Umbilical cord (tissue), 2 donors: ENCODE measurements around the gene EDARADD. TPM values are rescaled to one million over a fixed set of nuclear protein-coding genes. Genes with fewer than 3 reads are reported as not detected.
"Not testable (repeated sequence)": the region's sequence is repeated elsewhere in the genome, so short reads cannot be mapped to it uniquely, and the experiment has no call there.

Source experiments
- DNase-seq: peaks from one replicate; pipeline ENCODE4 v3.0.0-alpha.2; 2015; ENCODE audit warnings: low spot score
- total RNA-seq: library from RNA; depleted of rRNA; stranded (reverse); fragments of >200 nt; gene quantifications from one replicate; pipeline ENCODE4 v1.2.3, GENCODE V29; 2014; ENCODE audit warnings: low replicate concordance; ENCODE audit not compliant: insufficient read depth

EDARADD gene
- total RNA-seq: 5.3 TPM

DNA sequence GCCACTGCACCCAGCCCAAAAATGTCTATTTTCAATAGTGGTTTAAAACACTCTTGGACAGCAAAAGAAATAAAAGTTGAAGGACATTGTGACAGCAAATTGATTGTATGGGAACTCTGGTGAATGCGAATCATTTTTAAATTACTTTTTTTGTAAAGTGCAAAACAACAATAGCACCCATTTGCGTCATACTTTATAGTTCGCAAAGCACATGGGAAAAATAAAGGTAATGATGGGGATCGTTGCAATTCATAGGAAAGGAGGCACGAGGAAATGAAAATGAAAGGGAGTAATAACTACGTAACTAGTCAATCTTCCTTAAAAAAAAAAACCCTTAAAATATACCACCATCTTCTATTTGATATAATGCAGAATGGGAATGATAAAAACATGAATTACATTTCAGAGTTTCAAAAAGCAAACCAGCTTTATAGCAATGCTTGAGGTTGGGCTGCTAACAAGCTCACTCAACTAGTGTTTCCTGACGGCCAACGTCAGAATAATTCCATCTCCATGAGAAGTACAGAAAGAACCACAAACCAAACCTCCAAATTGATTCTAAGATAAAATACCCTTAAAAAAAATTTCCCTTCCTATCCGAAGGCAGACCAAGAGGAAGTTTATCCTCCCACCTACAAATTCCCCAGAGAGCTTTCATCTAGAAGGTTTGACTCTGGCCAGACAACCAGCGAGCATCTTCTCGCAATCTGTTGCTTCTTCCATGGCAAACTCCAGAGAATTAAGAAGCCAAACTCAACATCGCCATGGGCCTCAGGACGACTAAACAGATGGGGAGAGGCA lies at the start of gene EDARADD:
Gene EDARADD, plus strand, starts transcription at position 606 of the 801 bp plus-strand sequence. Its CDS starts 159 bp downstream, at position 765.
- DNase-seq: no peak

DNA sequence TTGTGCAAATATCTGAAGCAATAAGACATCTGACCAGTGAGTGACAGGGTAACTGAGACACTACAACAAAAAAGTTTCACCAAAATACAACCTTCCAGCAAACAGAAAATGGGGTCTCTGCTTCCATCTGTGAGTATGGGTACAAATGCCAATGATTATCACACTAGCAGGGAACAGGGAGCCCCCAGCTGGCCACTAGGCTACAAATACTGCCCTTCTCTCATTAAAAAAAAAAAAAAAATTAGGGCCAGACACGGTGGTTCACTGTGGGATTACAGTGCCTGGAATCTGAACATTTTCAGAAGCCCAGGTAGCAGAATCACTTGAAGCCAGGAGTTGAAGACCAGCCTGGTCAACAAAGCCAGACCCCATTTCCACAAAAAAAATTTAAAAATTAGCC lies 48.4 kb upstream of the EDARADD start:
- no peak for DNase-seq

- DNase-seq: no peak
These were observed 46.0 kb upstream of the EDARADD start for GRCh38 chr1:236348071-236348470.

- peak; percentile 19 for DNase-seq
These were observed 43.8 kb upstream of the EDARADD start for GRCh38 chr1:236350308-236350707.

DNA sequence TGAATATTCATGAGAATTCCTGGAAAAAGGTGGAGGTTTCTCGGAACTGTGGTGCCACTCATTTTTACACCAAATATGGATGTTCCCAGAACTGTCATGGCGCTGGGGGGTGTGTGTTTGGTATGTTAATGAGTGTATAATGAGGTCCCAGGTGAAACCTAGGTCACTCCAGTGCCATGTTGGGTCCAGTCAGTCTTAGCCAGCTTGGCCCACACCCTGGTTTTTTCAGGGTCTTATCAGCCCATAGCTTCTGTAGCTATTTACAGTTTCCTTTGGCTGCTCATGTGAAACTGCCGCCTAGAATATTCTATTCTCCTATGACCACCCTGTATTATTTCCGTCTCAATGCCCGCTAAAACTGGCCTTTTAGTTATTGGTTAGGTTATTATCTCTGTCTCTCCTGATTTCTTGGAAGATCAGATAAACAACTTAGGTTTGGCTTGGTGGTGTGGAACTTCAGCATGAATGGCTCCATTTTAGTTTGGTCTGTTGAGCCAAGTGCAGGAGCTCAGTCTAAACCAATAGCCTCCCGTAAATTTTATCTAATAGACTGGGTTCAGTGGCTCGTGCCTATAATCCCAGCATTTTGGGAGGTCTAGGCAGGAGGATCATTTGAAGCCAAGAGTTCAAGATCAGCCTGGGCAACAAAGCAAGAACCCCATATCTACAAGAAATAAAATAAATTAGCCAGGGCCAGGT lies 42.1 kb upstream of the EDARADD start:
- DNase-seq: no peak

DNA sequence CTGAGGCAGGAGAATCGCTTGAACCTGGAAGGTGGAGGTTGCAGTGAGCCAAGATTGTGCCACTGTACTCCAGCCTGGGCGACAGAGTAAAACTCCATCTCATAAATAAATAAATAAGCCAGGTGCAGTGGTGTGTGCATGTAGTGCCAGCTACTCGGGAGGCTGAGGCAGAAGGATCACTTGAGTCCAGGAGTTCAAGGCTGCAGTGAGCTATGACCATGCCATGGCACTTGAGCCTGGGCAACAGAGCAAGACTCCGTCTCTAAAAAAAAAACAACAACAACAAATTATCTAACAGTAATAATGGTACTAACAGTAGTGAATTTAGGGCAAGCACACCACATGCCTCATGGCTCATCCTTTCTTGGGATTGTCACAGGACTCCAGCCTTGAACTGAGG lies 41.3 kb upstream of the EDARADD start:
- not testable (repeated sequence) for DNase-seq

DNA sequence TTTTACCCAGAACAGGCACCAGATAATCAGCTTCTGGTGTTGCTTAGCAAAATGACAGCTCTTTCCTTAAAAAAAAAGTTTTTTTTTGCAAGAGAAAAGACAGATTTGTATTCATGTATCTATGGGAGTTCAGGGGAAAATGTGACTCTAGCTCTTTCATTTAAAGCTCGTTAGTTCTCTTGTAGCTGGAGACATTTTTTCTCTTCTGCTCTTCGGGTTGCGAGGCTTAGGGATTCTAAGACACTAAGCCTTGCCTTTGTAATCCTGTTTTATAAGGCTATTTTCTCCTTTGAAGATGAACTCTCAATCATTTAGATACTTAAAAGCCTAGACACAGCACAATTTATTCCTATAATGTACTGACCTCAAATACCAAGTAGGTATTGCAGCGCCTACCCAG lies 40.3 kb upstream of the EDARADD start:
- peak; percentile 82 for DNase-seq

DNA sequence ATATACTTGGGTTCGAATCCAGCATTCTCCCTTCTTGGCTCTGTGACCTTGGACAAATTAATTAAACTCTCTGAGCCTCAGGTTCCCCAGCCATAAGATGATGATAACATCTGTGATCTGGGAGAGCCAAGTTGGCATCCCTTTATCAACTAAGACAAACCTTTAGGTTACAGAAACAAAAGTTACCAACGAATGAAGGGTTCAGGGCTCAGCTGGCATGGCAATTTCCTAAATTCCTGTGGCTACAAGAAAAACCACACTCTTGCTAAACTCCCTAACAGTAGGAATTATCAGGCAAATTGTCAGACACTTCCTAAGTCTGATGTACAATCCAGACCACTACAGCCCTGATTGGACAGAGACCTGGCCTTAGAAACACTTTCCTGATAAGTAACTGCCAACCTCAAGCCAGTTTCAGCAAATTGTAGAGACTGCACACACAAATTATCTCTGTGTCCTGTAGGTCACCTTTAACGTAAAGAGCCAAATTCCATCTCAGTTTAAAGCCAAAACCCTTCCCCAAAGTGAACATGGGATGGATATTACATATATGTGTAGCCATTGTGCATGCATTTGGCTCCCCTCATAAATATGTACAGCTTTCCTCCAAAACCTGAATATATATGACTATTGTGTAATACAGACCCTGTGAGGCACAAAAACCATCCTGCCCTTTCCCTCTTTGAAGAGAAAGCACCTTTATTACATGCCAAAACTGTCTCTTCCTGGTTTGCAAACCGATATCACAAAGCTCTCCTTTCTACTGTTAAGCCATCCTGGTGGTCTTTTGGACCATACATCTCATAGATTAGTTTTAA lies 39.5 kb upstream of the EDARADD start:
- peak; percentile 65 for DNase-seq

DNA sequence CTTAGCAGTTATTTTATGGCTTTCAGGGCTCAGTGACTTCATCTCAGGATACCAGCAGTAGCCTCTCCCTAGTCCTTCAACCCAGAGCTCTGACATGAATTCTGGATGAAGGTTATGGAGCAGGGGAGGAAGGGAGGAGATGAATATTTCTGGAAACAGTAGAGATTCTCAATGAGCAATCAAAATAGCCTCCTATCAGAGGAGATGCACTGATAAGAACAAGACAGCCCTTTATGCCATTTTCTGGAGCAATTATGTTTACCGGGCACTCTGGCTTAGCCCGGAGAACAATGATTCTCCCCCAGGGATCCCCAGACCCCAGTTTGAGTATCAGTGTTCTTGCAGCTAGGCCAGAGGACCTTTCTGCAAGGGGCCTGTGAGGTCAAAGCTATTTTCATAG lies 37.9 kb upstream of the EDARADD start:
- DNase-seq: peak; percentile 60

DNA sequence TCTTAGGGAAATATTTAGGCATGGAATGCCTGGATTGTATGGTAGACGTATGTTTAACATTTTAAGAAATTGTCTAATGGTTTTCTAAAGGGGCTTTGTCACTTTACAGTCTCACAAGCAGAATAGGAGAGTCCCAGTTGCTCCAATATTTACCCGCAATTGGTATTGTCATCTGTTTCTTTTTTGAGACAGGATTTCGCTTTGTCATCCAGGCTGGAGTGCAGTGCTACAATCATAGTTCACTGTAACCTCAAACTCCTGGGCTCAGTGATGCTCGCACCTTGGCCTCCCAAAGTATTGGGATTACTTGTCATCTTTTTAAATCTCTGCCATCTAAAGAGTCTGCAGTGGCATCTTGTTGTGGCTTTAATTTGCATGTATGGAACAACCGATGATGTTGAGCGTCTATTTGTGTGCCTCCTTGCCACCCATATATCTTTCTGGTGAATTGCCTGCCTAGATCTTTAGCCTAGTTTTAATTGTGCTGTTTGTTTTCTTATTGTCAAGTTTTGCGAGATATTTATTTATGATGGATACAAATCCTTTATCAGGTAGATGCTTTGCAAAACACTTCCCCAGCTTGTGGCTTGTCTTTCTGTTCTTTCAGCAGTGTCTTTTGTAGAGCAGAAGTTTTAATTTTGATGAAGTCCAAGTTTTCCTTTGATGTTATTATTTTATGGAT lies 32.0 kb upstream of the EDARADD start:
- DNase-seq: no peak

- DNase-seq: no peak
These were observed 30.8 kb upstream of the EDARADD start for GRCh38 chr1:236363237-236363636.

- peak; percentile 68 for DNase-seq
These were observed 28.0 kb upstream of the EDARADD start for GRCh38 chr1:236365999-236366570.

GRCh38 chr1:236366681-236367080 lies 27.4 kb upstream of the EDARADD start:
- not testable (repeated sequence) for DNase-seq

DNA sequence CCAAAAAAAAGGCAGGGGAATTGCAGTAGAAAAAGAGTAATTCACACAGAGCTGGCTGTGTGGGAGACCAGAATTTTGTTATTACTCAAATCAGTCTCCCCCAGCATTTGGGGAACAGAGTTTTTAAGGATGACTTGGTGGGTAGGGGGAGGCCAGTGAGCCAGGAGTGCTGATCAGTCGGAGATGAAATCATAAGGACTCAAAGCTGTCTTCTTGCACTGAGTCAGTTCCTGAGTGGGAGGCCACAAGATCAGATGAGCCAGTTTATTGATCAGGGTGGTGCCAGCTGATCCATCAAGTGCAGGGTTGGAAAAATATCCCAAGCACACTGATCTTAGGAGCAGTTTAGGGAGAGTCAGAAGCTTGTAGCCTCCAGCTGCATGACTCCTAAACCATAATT lies 23.7 kb upstream of the EDARADD start:
- no peak for DNase-seq

GRCh38 chr1:236371083-236371482 lies 23.0 kb upstream of the EDARADD start:
- no peak for DNase-seq

DNA sequence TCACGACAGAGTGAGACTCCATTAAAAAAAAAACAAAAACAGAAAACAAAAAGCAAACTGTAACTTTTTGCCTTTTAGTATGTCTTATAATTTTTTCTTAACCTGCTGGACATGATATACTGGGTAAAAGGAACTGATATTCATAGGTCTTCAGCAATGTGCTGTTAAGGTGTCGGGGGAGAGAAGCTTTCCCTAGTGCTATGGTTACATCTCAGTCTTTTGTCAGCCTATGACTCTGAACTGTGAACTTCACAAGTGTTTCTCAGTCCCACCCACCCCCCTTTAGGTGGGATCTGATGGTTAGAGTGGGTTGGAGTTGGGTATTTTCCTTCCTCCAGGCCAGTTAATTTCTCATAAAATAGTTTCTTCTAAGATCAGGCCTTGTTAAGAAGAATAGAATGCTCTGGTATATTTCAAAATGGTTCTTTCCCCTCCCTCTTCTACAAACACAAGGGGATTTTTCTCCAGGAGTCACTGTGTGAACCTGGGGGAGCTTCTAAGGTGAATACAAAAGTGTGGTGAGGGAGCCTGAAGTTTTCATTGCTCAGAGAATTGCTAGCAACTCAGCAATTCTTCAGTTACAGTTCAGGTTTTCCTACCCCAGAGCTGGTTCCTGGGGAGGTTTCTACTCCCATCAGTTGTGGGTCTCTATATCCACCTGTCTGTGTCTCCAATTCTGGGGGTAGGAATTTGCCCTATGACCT lies 16.1 kb upstream of the EDARADD start:
- no peak for DNase-seq

- DNase-seq: no peak
These were observed 12.4 kb upstream of the EDARADD start for GRCh38 chr1:236381565-236382158.

- DNase-seq: no peak
These were observed 5.8 kb upstream of the EDARADD start for GRCh38 chr1:236388332-236388731.

- no peak for DNase-seq
These were observed 4.8 kb upstream of the EDARADD start for GRCh38 chr1:236389253-236389652.

GRCh38 chr1:236391008-236391407 lies 3.1 kb upstream of the EDARADD start:
- DNase-seq: no peak
